A673 (cell line): ENCODE results near the gene S100A9. TPM values are rescaled to one million over a fixed set of nuclear protein-coding genes. Genes with fewer than 3 reads are reported as not detected.

Source experiments
- BruUV-seq: library from RNA; stranded (reverse); fragments of 400-500 nt; replicated peaks from 2 replicates; lab custom pipeline; 2021; lab: Mats Ljungman, UMichigan
- CTCF ChIA-PET: fragments of 300-600 bp; sonication (Branson Sonifier 250); formaldehyde crosslinking; loops from one replicate; lab custom pipeline; 2022; ENCODE audit warnings: antibody characterized with exemption; lab: Charles Lee
- POLR2A ChIA-PET: fragments of 300-600 bp; sonication (Branson Sonifier 250); formaldehyde crosslinking; loops from one replicate; lab custom pipeline; 2022; ENCODE audit warnings: antibody characterized with exemption; ENCODE audit not compliant: low non-redundant PET; lab: Charles Lee
- DNase-seq: peaks from one replicate; pipeline ENCODE4 v3.0.0-alpha.2; 2015; ENCODE audit warnings: low spot score
- H3K27ac ChIP-seq: fragments of 200-600 bp; sonication (generic); 2 replicates; pipeline ENCODE4 v1.5.1; 2016; ENCODE audit warnings: mixed run types, low read depth, mild to moderate bottlenecking, mixed read lengths, antibody characterized with exemption, low read length; ENCODE audit not compliant: poor library complexity, severe bottlenecking
- H3K27me3 ChIP-seq: fragments of 200-600 bp; sonication (generic); replicated peaks from 2 replicates; pipeline ENCODE4 v1.6.1; 2017; ENCODE audit warnings: mixed run types, low read depth, mild to moderate bottlenecking, mixed read lengths, antibody characterized with exemption, low read length; ENCODE audit not compliant: insufficient read depth, poor library complexity
- H3K36me3 ChIP-seq: fragments of 200-600 bp; sonication (generic); 2 replicates; pipeline ENCODE4 v1.6.1; 2016; ENCODE audit warnings: mixed run types, mild to moderate bottlenecking, mixed read lengths, antibody characterized with exemption, low read length; ENCODE audit not compliant: insufficient read depth, poor library complexity, severe bottlenecking
- H3K4me1 ChIP-seq: fragments of 200-600 bp; sonication (generic); 2 replicates; pipeline ENCODE4 v1.6.1; 2017; ENCODE audit warnings: mixed run types, mild to moderate bottlenecking, mixed read lengths, antibody characterized with exemption, low read length; ENCODE audit not compliant: insufficient read depth, poor library complexity, severe bottlenecking
- H3K4me3 ChIP-seq: fragments of 200-600 bp; sonication (generic); 2 replicates; pipeline ENCODE4 v1.5.1; 2016; ENCODE audit warnings: low read depth, mixed run types, mild to moderate bottlenecking, mixed read lengths, low read length; ENCODE audit not compliant: poor library complexity, severe bottlenecking
- H3K9me3 ChIP-seq: fragments of 200-600 bp; sonication (generic); 2 replicates; pipeline ENCODE4 v1.6.1; 2016; ENCODE audit warnings: mixed run types, low read depth, mild to moderate bottlenecking, mixed read lengths, antibody characterized with exemption, low read length; ENCODE audit not compliant: poor library complexity, severe bottlenecking
- CTCF ChIP-seq: fragments of 300-800, 200-600 bp; sonication (generic); conservative IDR thresholded peaks from 2 replicates; pipeline ENCODE4 v1.5.1; 2017; ENCODE audit warnings: low read depth, mild to moderate bottlenecking, antibody characterized with exemption, low read length, moderate library complexity, mixed read lengths
- EZH2 ChIP-seq: fragments of 200-600 bp; sonication (generic); IDR thresholded peaks from 2 replicates; pipeline ENCODE4 v1.6.1; 2017; ENCODE audit warnings: borderline replicate concordance, low read depth, mild to moderate bottlenecking, mixed read lengths, antibody characterized with exemption, low read length; ENCODE audit not compliant: poor library complexity, severe bottlenecking
- intact Hi-C: fragments of 100-400 bp; cut with micrococcal nuclease; formaldehyde crosslinking; loops from one replicate; pipeline ENCODE4 v1.10.0; 2022; ENCODE audit not compliant: unreplicated experiment
- total RNA-seq: library from RNA; stranded (reverse); gene quantifications from 2 replicates; pipeline ENCODE4 v1.2.3, GENCODE V29; 2021

S100A9 gene
- total RNA-seq, 1 experiment from 2014 or later: not detected

DNA sequence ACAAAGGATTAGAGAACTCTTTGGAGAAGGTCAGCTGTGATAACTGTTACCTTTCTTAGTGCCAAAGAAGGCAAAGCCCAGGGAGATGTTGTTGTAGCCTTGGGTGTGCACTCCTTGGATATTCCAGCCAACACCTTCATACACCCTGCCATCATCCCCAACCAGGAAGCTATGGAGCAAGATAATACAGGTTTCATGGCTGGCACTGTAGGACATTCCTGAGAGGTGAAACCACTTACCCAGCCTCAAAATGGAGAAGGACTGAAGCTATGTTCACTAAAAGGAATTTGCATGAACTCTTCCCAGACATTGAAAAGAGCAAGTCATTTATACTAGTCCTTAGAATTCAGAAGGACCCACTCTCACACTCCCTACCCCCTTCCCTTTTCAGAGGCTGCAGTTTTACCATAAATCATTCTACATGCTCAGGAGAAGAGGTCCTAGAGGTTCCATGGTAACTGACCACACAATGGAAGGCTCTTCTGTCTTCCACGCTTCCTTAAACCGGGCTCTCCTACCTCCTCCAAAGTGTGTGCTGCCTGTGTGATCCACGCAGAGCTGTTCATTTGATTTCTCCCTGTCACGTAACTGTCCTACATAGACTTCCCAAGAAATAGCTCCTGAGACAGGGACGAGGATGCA, 14.5 kb upstream of the S100A9 start:
- intact Hi-C loops: no loop called here
- POLR2A ChIA-PET: no interaction called here
- CTCF ChIA-PET: no interaction called here

GRCh38 chr1:153343811-153344717, 13.6 kb upstream of the S100A9 start:
- H3K36me3 ChIP-seq: no peaks in the 10 kb centered on the region
- peaks cover 96% of the 10 kb centered on the region for H3K27me3 ChIP-seq
- ChIA-PET CTCF (no interaction called here), POLR2A (no interaction called here)
- intact Hi-C loops: no loop called here
- no TSS peak for BruUV-seq
- TF ChIP-seq EZH2 (no peak), CTCF (no peak)
- DNase-seq: no peak
- H3K9me3 ChIP-seq: no peaks in the 10 kb centered on the region
- H3K4me3 ChIP-seq: no peak overlapping the region
- no peaks in the 10 kb centered on the region for H3K4me1 ChIP-seq
- H3K27ac ChIP-seq: no peak overlapping the region

More for the DNA sequence above, 14.5 kb upstream of the S100A9 start:
- H3K4me3 ChIP-seq: no peak overlapping the region
- H3K9me3 ChIP-seq: no peaks in the 10 kb centered on the region
- no peaks in the 10 kb centered on the region for H3K4me1 ChIP-seq
- no TSS peak for BruUV-seq
- no peaks in the 10 kb centered on the region for H3K36me3 ChIP-seq
- no peak for DNase-seq
- no peak overlapping the region for H3K27ac ChIP-seq
- no peak for TF ChIP-seq EZH2
- no peak for TF ChIP-seq CTCF
- peaks cover 92% of the 10 kb centered on the region for H3K27me3 ChIP-seq

DNA sequence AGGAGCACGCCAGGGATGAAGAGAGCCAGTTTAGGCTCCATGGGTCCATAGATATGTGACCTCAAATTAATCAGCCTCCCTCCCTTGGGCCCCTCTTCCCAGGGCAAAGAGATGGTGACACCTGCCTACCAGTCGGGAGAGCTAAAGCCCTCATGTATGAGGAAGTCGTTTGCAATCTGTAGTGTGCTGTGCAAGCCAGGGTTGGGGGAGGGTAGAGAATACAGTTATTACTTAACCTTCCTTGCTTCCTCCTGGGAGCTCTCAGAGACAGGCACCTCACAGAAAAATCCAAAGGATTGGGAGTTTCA, 13.0 kb upstream of the S100A9 start:
- no peaks in the 10 kb centered on the region for H3K36me3 ChIP-seq
- H3K27me3 ChIP-seq: peaks cover 96% of the 10 kb centered on the region
- ChIA-PET POLR2A (no interaction called here), CTCF (no interaction called here)
- DNase-seq: no peak
- H3K4me3 ChIP-seq: no peak overlapping the region
- no TSS peak for BruUV-seq
- H3K27ac ChIP-seq: no peak overlapping the region
- intact Hi-C loops: no loop called here
- no peaks in the 10 kb centered on the region for H3K9me3 ChIP-seq
- TF ChIP-seq CTCF (no peak), EZH2 (no peak)
- H3K4me1 ChIP-seq: no peaks in the 10 kb centered on the region
